HG02588 (cell line): ENCODE measurements around the gene SMAP2.
A peak's percentile ranks its signal among the peaks of the same experiment; 100 is the strongest.

Experiments used
- ATAC-seq: cut with Tn5 transposase; IDR thresholded peaks from one replicate; pipeline ENCODE4 v1.9.1; 2021; ENCODE audit warnings: mild to moderate bottlenecking, moderate library complexity; ENCODE audit not compliant: unreplicated experiment

Gene SMAP2

DNA sequence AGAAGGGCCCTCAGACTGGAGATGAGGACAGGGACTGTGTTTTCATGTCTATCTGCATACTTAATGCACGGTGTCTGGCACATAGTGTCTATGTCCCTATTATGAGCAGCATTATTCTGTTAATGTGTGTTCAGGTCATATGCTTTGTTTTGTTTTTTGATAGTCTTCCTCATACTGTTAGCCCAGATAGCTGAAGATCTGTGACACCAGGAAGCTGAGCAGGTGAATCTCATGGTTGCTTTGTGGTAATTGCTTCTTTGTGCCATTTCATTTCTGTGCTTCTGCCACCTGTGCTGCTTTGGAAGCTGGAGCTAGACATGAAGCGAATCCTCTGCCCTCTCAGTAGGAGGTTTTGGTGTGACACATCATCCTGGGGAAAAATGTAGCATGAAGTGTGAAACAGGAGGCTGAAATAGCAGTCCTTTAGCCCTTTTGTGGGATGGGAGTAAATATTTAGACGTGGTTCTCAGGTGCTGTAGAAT lies 15.8 kb downstream of the SMAP2 start:
- no peak for ATAC-seq

DNA sequence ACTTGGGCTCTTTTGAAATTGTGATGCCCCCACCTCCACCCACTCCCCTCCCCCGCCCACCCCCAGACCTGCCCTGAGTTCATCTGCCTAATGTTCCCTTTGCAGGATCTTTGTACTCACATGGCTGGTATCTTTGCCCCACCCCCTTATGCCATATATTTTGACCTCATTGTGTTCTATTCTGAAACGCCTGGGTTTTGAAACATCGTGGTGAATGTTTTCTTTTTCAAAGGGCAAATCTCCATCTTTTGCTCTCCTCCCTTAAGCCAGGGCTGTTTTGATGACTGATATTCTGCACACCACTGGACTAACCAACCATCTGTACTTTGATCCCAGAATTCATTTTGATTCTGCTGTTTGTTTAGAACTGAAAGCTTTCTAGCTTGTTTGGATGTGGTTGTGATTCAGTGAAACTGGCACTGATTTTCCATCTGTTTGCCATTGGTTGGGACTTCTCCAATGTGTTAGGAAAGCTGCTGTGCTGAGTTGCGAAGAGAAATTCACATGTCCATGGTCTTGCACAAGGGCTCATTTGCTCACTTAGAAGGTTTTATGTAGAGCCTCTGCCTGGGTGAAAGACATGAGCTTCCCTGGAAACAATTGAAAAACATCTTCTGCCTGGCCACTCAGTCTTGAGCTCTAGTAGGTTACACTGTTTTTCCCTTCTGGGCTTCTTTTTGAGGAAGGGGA lies 16.5 kb downstream of the SMAP2 start:
- no peak for ATAC-seq

DNA sequence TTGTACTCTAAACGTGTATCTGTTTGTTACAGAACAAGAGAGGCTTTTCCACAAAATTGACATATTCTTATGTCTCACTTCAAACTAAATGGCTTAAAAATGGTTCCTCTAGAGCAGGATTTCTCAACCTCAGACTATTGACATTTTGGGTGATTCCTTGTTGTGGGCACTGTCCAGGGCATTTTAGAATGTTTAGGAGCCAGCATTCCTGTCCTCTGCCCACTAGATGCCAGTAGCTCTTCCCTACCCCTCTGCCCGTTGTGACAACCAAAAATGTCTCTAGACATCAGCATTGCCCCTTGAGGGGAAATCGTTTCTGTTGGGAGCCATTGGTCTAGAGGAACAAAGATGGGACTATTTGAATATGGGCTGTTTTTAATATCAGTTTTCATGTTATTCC lies 17.3 kb downstream of the SMAP2 start:
- no peak for ATAC-seq

DNA sequence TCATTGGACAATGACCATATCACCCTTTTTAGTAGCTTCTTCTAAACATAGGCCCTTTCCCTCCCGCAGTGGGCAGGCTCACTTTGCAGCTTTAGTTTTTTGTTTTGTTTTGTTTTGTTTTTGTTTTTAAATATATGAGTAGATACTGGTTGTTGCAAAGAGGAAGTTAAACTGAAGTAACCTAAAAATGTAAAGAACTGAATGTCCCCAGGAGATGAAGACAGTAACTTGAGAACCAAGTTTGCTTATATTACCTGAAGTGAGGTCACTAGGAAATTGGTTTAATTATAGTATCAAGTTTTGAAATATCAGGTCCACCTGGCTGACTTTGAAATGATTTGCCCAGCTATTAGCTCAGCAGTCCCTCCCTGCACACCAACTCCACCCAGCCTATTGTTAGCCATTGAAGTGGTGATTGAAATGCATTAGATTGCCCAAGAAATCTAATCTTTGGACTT lies 18.2 kb downstream of the SMAP2 start:
- peak; percentile 38 for ATAC-seq

DNA sequence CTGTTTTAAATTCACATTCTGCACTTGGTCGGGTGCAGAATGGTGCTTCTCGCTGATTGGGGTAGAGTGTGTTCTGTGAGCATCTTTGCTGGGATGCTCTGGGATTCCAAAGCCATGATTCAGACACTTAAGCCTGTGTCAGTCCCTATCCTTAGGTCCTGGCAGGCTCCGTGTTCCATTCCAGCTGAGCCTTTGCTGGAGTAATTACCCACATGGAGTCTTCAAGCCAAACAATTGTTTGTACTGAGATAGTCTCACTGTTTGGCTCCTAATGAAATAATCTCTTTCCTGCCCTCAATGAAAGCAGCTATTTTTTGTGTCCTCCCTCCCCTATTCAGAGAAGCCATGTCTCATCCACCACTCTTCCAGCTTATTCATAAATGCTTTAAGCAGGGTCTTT lies 18.7 kb downstream of the SMAP2 start:
- ATAC-seq = no peak

DNA sequence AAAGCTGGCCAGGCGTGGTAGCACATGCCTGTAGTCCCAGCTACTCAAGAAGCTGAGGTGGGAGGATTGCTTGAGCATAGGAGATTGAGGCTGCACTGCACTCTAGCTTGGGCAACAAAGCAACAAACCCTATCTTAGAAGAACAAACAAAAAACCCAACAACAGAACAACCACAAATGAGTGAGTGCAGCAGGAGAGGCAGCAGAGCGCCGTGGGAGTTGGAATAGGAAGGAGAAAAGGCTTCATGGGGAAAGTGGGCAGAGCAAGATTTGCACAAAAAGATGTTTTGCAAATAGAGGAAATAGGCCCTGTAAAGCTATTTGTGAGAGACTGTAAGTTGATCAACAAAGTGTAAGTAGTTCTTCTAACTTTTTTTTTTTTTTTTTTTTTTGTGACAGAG lies 19.6 kb downstream of the SMAP2 start:
- ATAC-seq = no peak

DNA sequence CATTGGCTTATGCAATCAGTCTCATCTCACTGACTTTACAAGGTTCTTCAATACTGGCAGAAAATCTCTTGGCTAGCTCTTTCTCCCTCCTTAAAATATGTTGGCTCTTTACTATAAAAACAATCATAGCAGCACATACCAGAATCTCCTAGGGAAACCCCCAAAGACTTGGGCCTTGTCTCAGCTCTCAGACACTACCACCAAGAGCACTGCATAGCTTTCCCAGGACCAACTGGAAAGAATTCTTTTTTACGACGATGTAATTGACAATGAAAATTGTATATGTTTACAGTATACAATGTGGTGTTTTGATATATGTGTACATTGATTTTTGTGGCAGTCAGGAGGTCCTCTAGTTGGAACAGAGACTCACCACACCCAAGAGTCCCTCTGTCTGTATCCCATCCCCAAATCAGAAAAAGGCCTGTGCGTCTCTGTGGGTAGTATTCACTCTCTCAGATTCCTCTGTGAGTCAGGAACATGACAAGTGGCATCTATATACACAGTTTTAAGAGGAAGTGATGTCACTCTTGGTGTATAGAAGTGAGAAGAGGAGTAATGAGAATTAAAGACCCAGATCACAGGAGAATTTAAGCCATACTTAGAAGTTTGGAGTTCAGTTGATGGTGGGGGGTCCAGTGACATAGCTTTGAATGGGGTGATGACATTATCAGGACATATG lies 21.1 kb downstream of the SMAP2 start:
- no peak for ATAC-seq

DNA sequence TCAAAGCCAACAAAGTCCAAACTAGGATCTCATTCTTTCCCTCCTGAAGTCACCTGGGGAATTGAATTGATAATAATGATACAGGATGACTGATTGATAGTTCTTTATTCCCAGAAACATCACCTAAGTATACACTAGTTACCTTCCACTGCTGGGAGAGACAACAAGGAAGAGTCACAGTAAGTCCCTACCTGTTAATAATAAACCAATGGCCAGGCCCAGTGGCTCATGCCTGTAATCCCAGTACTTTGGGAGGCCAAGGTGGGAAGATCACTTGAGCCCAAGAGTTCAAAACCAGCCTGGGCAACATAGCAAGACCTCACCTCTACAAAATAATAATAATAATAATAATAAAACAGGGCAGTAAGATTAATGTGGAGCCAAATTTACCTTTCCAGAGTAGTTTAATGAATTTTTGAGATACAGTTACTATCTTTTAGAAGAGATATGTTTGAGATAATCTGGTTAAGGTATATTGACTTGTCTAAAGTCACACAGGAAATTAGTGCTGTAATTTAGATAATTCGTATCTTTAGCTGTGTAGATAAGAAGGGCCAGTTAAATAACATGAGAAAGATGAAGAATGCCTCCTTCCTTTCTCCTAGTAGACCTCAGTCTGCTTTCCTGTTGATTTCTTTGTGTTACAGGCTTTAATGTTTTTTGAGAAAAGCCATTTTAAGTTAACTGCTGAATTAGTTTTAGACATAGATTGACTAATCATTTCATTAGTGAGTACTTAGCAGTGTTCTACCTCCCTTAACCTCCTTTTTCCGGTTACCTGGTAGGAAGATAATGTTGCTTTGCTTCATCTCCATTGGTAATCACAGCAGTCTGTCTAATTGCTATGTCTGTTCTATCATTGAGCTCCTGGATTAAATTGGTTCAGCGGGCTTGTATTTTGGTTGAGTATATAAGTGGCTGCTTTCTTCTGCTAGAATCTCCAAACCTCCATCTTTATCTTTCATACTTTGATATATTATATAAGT lies 22.0 kb downstream of the SMAP2 start:
- ATAC-seq = no peak

DNA sequence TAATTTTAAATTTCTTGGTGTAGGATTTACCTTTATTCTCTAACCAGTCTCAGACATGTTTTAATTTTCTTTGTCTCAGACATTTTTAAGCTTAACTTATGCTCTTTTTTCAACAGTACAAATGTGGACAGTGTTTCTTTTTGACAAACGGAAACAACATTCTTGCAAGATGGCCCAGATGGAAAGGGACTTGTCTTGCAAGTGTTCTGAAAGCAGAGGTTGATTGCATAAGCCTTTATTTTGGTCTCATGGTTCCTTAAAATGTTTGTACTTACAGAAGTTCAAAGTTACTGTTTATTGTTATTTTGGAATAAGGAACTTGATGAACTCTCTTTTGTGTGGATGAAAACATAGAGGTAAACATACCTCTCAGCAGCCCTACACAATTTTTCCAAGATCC lies 22.9 kb downstream of the SMAP2 start:
- no peak for ATAC-seq

DNA sequence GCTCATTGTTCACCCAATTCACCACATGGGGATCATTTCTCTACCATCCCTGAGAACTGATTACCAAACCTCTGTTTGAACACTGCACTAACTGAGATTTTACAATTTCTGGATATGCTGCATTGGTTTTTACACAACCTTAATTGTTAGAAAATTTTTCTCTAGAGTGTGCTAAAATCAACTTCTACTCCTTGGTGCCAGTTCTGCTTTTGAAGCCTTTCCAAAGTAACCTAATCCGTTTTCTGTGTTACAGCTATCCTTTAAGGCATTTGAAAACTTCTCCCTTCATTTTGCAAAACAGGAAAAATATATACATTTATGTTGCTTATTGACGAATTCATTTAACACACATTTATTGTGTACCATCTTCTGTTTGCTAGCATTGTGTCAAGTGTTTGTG lies 23.7 kb downstream of the SMAP2 start:
- no peak for ATAC-seq

DNA sequence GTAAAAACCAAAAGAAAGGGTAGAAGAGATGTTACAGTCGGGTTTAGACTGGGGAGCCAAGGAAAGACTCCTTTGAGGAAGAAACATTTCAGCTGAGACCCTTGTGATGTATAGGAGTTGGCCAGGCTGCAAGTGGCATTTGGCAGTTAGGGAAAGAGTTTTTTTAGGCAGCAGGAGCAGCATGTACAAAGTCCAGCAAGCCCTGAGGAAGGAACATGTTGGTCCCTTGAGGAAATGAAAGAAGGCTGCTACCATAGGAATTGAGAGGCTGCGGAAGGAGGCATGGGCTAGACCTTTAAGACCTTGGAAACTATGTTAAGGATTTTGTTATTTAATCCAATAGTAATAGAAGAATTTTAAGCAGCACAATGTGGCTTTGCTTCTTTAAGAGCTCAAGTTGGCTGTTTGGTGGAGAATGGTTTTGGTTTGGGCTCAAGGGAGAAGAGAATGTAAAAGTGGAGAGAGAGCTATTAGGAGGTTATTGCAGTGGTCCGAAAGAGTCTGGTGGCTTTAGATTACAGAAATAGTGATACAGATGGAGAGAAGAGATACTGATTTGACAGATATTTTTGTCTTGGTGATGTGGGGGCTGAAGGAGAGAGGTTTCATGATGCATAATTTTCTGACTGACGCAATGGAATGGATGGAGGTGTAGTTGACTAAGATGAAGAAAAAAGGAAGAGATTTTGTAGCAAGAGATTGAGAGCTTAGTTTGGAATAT lies 26.6 kb downstream of the SMAP2 start:
- peak; percentile 56 for ATAC-seq

DNA sequence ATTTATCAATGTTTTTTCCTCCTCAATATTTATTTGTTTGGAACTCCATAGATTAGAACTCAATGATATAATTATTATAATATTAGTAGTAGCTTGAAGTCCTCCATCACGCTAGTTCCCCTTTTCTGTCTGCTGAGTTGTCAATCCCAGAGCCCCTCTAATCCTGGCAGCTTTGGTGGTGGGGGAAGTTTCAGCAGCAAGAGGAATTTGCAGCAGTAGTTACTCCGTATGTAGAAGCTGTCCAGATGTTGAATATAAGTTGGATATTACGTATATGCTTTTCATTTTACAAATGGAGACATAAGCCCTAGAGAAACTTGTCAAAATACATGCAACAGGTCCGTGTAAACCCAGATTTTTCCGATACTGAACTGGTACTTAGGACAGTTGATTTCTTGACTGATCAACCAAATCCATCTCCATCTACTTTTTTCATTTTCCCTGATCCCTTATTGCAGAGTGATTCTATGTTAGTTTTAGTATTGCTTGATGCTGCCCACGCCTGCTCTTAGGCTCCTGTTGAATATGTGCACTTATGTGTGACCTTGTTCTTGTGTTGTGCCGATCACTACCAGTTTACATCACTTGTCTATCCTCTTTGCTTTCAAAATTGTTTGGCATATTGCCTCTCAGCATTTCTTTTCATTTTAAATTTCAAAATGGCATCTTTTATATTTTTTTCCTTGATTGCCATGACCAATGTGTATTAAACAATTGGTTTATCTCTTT lies 28.1 kb downstream of the SMAP2 start:
- no peak for ATAC-seq

DNA sequence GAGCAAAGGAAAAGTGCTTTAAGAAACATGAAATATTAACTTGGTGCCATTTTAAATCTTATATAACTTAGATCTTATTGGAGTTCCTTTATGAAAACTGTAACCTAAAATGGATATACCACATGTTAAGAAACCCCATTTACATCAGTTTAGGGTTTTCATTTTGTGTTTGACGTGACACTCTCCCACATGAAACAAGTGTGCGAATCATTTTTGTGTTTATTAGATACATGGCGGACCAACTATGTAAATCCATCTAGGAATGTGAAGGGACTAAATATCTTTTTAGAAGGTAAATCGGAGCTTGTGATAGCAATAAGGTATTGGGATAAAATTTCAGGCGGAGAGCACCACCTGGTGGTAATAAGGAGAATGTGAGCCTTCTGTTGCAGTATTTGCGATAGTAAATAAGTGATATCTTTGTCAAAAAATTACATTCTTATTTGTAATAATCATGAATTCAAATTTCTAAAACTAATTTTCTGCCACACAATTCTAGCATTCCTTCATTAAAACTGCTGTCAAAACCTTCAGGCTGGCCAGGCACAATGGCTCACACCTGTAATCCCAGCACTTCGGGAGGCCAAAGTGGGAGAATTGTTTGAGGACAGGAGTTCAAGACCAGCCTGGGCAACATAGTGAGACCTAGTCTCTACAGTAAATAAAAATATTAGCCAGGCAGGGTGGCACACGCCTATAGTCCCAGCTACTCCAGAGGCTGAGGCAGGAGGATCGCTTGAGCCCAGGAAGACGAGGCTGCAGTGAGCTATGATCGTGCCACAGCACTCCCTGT lies 31.3 kb downstream of the SMAP2 start:
- no peak for ATAC-seq

DNA sequence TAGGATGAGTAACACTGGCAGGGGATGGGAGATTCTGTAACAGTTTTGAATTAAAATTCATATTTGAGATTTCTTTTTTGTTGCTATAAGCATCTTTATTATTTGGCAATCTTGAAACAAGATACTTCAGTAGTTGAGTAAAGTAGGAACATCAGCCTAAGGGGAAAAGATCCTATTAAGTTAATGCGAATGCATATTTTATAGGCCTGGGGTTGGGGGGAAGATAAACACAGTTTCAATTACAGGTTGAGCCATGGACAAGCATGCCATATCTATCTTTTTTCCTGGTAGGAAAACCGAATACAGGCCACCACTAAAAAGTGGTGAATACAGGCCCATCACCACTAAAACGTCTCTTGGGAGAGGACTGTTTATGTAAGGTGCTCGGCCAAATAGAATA lies 32.3 kb downstream of the SMAP2 start:
- no peak for ATAC-seq

DNA sequence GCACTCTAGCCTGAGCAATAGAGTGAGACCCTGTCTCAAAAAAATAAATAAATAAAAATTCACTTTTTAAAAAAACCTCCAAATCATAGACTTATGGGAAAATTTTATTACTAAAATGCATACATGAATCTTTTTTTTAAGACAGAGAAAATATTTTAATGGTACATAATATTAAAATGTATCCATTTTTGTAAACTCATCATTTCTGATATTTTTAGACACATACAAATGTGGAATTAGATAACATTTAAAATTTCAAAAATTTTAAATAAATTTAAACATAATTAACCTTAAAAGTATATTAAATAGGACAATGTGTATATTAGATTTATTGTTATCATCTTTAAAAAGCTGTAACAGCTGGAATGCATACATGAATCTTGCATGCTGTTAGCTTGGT lies 33.9 kb downstream of the SMAP2 start:
- ATAC-seq = no peak

DNA sequence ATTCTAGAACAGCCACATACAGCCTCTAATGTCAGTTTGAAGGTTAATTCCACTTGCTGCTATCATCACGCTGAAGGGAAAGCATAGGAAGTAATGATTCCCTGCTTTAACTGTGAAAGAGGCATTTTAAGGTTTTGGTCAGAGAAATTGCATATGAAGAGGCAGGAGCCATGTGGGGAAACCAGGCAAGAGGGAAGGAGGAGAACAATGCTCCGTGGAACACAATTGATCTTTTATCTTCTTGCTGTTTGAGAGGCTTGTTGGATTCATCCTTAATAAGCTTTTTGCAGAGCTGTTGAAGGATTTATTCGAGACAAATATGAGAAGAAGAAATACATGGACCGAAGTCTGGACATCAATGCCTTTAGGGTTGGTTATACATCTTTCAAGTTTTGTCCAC lies 35.9 kb downstream of the SMAP2 start:
- no peak for ATAC-seq

DNA sequence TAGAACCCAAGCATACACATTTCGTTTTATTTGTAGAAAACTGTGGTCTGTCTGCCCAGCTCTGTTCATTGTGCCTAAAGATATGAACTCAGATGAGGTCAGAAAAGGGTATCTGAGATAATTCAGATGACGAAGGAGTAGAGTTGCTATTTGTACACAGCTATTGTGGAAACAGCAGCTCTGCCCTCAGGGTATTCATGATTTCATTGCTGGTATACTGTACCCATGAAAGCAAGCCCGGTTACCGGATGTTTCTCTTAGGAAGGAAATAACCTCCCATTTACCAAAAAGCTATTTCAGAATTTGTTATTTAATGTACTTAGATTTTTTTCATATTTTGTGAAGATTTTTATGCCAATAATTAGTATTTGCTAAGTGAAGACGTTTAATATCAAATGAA lies 37.8 kb downstream of the SMAP2 start:
- ATAC-seq = no peak

DNA sequence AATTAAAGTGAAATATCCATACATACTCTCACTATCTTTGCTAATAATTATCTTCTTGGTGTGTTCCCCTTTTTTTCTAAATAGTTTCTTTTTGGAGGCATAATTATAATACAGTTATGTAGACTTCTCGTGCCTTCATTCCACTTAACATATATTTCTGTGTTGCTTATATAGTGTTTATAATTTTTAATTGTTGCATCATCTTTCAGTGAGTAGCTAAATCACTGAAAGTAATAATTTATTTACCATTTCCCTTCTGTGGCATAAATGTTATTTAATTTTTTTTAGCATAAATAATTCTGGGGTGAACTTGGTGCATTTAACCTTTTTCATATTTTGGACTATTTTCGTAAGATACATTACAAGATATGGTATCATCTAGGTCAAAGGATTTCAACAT lies 38.3 kb downstream of the SMAP2 start:
- no peak for ATAC-seq

DNA sequence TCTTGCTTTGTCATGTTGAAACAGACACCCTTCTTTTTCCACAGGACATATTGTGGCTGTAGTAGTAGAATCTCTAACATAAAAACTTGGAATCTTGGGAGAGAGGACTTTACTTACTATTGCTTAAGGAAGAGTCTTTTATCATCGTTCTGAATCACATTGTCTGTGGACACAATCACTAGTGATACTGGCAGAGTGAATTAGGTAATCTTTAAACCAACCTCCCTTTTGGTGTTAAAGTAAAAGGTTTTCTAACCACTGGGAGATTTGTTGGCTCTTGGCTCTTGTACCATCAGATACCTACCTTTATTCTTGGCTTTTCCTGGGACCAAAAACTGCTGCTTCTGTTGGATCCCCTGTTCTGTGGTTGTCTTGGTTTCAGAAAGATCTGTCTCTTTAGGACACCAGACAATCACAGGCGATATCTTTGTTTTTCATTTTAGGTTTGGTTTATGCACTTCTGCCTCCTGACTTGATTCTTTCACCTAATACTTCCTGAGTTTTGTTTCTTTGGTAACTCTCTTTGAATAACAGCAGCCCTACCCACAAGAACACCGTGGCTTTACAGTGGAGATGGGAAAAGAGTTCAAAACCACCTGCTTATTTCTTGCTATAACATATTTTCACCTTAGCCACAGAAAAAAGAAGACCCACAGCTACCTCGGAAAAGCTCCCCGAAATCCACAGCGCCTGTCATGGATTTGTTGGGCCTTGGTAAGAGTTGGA lies 40.2 kb downstream of the SMAP2 start:
- ATAC-seq = no peak
